Stomach (tissue), 4 donors: ENCODE data around the gene NAPB.

ENCODE experiments used
- EP300 ChIP-seq: sonication (generic); formaldehyde crosslinking; IDR thresholded peaks from one replicate; pipeline ENCODE4 v1.6.1; 2017; ENCODE audit warnings: antibody characterized with exemption
- POLR2A ChIP-seq, 4 donors: fragments of 450-650 bp; IDR thresholded peaks; one replicate each; pipeline ENCODE4 v1.6.1; 2016; ENCODE audit warnings: antibody characterized with exemption in 4 of 4, control low read depth in 2 of 4, mild to moderate bottlenecking in 1 of 4, moderate library complexity in 1 of 4
- POLR2AphosphoS5 ChIP-seq, 3 donors: sonication (generic); formaldehyde crosslinking; IDR thresholded peaks; one replicate each; pipeline ENCODE4 v1.6.1; 2016; ENCODE audit warnings: antibody characterized with exemption in 3 of 3
- TF ChIP-seq, protein P1 (sequence below), 7 experiments: fragments of 450-650 bp in 4 of 7; fragments of 200-600 bp in 3 of 7; sonication (generic) in 3 of 7; IDR thresholded peaks; one replicate each; pipeline ENCODE4 v1.5.1; 2016 to 2019; ENCODE audit warnings: antibody characterized with exemption in 7 of 7, control low read depth in 2 of 7, mild to moderate bottlenecking in 1 of 7

DNA sequence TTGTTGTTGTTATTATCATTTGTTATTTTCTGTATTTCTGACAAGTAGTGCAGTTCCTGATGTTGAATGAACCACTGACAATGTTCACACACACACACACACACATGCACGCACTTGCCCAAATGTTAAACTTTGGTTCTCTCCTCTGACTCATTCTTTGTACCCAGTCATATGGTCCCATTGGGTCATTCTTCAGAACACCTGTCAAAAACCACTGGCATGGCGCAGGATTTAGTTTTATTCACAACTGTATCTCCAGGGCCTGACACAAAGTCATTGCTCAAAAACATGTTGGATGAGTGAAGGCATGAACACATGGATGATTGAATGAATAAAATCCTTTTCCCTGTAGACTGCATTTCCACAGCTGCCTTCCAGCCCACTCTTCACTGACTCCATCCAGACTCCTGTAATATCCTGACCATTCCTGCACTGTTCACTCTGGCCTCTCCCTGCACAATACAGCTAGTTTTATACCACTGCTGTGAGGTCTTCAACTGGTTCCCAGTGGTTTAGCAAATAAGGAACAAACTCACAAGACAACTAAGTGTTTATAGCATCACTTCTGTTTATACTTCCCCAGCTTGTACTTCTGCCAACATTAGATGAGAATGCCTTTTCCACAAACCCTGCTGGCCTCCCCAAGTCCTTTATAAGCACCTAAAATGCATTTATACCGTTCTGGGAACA, 38.3 kb upstream of the NAPB start:
- TF ChIP-seq POLR2A (IDR thresholded peaks at IDR 0.05) = no peak
- no peak for TF ChIP-seq POLR2AphosphoS5 (IDR thresholded peaks at IDR 0.05)
- TF ChIP-seq, protein P1, sequence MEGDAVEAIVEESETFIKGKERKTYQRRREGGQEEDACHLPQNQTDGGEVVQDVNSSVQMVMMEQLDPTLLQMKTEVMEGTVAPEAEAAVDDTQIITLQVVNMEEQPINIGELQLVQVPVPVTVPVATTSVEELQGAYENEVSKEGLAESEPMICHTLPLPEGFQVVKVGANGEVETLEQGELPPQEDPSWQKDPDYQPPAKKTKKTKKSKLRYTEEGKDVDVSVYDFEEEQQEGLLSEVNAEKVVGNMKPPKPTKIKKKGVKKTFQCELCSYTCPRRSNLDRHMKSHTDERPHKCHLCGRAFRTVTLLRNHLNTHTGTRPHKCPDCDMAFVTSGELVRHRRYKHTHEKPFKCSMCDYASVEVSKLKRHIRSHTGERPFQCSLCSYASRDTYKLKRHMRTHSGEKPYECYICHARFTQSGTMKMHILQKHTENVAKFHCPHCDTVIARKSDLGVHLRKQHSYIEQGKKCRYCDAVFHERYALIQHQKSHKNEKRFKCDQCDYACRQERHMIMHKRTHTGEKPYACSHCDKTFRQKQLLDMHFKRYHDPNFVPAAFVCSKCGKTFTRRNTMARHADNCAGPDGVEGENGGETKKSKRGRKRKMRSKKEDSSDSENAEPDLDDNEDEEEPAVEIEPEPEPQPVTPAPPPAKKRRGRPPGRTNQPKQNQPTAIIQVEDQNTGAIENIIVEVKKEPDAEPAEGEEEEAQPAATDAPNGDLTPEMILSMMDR (IDR thresholded peaks at IDR 0.05) = no peak
- TF ChIP-seq EP300 = no peak
